Peyer's patch (tissue), 4 donors: ENCODE results near the gene RHOF. TPM values are rescaled to one million over a fixed set of nuclear protein-coding genes. Genes with fewer than 3 reads are reported as not detected.

ENCODE experiments used
- DNase-seq, 3 donors: peaks; one replicate each; pipeline ENCODE4 v3.0.0-alpha.2; 2017 to 2019
- H3K27ac ChIP-seq, 4 donors: fragments of 200-600 bp; sonication (generic); one replicate each; pipeline ENCODE4 v1.5.1; 2016 to 2019
- H3K27me3 ChIP-seq, 2 donors: fragments of 200-600 bp; sonication (generic); one replicate each; pipeline ENCODE4 v1.5.1; 2019
- H3K36me3 ChIP-seq, 3 donors: fragments of 200-600 bp; sonication (generic); one replicate each; pipeline ENCODE4 v1.5.1; 2016 to 2019
- H3K4me1 ChIP-seq, 4 donors: fragments of 200-600 bp; sonication (generic); one replicate each; pipeline ENCODE4 v1.5.1; 2016 to 2019
- H3K4me3 ChIP-seq, 4 donors: fragments of 200-600 bp; sonication (generic); 1 replicate in 3 of 4; 2 replicates in 1 of 4; pipeline ENCODE4 v1.5.1; 2016 to 2019; ENCODE audit warnings: mild to moderate bottlenecking in 1 of 4
- H3K9me3 ChIP-seq, 4 donors: fragments of 200-600 bp; sonication (generic); one replicate each; pipeline ENCODE4 v1.5.1; 2016 to 2019; ENCODE audit warnings: mild to moderate bottlenecking in 1 of 4
- CTCF ChIP-seq, 6 experiments: fragments of 450-650 bp in 4 of 6; fragments of 200-600 bp in 2 of 6; sonication (generic) in 1 of 6; IDR thresholded peaks; one replicate each; pipeline ENCODE4 v1.5.1; 2017 to 2019; ENCODE audit warnings: antibody characterized with exemption in 6 of 6, mild to moderate bottlenecking in 3 of 6, moderate library complexity in 1 of 6
- POLR2A ChIP-seq, 2 donors: fragments of 450-650 bp; IDR thresholded peaks; one replicate each; pipeline ENCODE4 v1.5.1; 2017; ENCODE audit warnings: antibody characterized with exemption in 2 of 2, mild to moderate bottlenecking in 2 of 2, moderate library complexity in 2 of 2
- total RNA-seq, 4 donors: library from RNA; depleted of rRNA; stranded (reverse); fragments of >200 nt; gene quantifications; one replicate each; pipeline ENCODE4 v1.1.0, GENCODE V29; 2016

The RHOF gene
- total RNA-seq, 4 donors from 2014 or later: 31.4 to 134 (median 91.0) TPM

GRCh38 chr12:121731473-121731872, 62.0 kb downstream of the RHOF start:
- Histone ChIP-seq H3K9me3 (no peaks in the 10 kb centered on the region), H3K4me1 (no peaks in the 10 kb centered on the region), H3K27ac (no peak overlapping the region), H3K36me3 (no peaks in the 10 kb centered on the region), H3K4me3 (no peak overlapping the region), H3K27me3 (no peaks in the 10 kb centered on the region)
- no peak for DNase-seq
- TF ChIP-seq CTCF (IDR thresholded peaks at IDR 0.05): no peak
- no peak for TF ChIP-seq POLR2A (IDR thresholded peaks at IDR 0.05)

- Histone ChIP-seq H3K9me3 (no peaks in the 10 kb centered on the region), H3K27me3 (no peaks in the 10 kb centered on the region), H3K4me3 (no peak overlapping the region), H3K36me3 (no peaks in the 10 kb centered on the region), H3K27ac (no peak overlapping the region), H3K4me1 (no peaks in the 10 kb centered on the region)
- DNase-seq: no peak
- no peak for TF ChIP-seq POLR2A (IDR thresholded peaks at IDR 0.05)
- TF ChIP-seq CTCF (IDR thresholded peaks at IDR 0.05): no peak
These were observed 64.5 kb downstream of the RHOF start for GRCh38 chr12:121729021-121729420.

Other genes starting within 250 kb of the RHOF start
- 100 to 1,000 TPM in 1 of 4 donors, 10 to 100 TPM in 2, 1 to 10 TPM in 1; 10.0 to 115 (median 33.7) TPM for gene KDM2B, start 212.7 kb downstream of the RHOF start, total RNA-seq
- 10 to 100 TPM in 2 of 4 donors, 1 to 10 TPM in 2; 3.3 to 17.4 (median 8.7) TPM for gene ORAI1, start 167.2 kb downstream of the RHOF start, total RNA-seq
- not detected for gene MORN3, start 124.0 kb downstream of the RHOF start, total RNA-seq
- 1 to 10 TPM; 3.7 to 8.6 (median 5.2) TPM for gene TMEM120B, start 80.9 kb downstream of the RHOF start, total RNA-seq
- 10 to 100 TPM; 15.4 to 30.5 (median 25.3) TPM for gene SETD1B, start 10.3 kb upstream of the RHOF start, total RNA-seq
- gene HPD, start 65.2 kb upstream of the RHOF start, total RNA-seq: not detected
- gene PSMD9, start 95.1 kb upstream of the RHOF start, total RNA-seq: 10 to 100 TPM; 33.1 to 47.7 (median 37.8) TPM
- 1 to 10 TPM in 1 of 4 donors, under 1 TPM in 2, not detected in 1; 0.67 to 1.1 (median 0.95) TPM for gene CFAP251, start 124.9 kb upstream of the RHOF start, total RNA-seq
- 10 to 100 TPM in 1 of 4 donors, 1 to 10 TPM in 3; 3.3 to 23.9 (median 4.4) TPM for gene BCL7A, start 228.2 kb upstream of the RHOF start, total RNA-seq